Colon (tissue), 2 donors: ENCODE measurements around the gene KCNMB2.
"Not testable (repeated sequence)": the region's sequence is repeated elsewhere in the genome, so short reads cannot be mapped to it uniquely, and the experiment has no call there.

Experiments used
- FAIRE-seq: peaks from 2 replicates; lab custom pipeline; 2012; peaks lifted over from hg19 to GRCh38; lab: Jason Lieb, UNC
- donor health status: control.
- donor health status: control.

Gene KCNMB2

DNA sequence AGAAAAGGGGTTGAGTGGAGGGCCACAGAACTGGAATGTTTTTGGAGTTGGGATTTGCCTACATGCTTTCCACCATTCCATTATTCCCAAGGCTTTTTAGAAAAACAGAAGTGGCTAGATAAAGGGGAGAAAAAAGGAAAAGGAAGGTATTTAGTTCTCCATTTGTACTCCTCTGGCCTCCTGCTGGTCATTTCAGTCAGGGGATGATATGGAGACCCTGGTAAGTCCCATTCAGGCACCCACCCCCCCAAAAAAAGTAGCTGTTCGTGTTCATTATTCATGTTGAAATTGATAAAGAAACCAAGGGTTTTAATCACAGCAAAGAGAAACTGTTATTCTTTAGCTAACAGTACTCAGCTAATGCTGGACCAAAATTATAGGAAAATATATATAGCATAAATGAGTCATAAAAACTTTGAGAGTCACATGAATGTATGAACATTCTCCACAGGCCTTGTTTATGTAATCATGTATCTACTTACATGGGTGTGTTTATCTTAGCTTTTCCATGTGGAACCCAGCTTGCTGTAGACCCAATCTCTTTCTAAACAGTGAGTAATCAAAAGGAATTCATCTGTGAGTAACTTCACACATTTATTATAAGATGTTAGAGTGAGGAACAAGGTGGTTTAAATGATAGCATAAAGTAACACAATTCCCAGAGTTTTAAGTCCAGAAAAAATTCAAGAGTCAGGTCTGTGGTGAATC lies 167.2 kb downstream of the KCNMB2 start:
- no peak for FAIRE-seq

DNA sequence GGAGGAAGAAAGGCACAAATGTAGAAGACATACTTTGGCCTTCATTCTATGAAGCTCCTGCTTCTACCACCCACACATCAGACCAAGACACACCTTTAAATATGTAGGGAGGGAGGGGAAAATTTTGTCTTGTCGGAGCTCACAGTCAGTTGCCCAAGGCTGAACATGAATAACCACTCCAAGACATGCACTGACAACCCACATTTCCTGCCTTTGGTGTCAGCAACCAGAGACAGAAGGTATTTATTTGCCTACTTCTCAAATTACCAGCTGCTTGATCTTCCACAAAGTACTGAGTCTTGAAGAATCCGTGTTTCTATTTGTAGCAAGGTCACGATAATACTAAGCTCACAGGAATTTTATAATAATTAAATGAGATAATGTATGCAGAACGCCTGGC lies 169.7 kb downstream of the KCNMB2 start:
- FAIRE-seq, result no peak

DNA sequence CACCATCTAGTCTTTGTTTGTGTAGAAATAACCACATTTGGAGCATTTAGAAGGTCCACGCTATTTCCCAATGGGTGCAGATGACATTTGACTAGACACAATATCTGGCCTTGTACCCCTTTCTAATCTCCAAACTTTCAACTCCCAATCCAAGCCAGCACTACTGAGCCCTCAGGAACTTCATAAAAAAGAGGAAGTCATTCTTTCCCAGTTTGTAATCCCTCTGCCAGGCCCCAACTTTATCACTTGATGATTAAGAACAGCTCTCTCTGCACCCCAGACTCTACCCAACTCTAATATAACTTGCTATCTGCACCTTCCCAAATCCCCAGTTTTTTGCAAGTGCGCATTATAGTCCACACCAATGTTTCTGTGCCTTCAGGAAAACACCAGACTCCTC lies 170.2 kb downstream of the KCNMB2 start:
- no peak for FAIRE-seq

DNA sequence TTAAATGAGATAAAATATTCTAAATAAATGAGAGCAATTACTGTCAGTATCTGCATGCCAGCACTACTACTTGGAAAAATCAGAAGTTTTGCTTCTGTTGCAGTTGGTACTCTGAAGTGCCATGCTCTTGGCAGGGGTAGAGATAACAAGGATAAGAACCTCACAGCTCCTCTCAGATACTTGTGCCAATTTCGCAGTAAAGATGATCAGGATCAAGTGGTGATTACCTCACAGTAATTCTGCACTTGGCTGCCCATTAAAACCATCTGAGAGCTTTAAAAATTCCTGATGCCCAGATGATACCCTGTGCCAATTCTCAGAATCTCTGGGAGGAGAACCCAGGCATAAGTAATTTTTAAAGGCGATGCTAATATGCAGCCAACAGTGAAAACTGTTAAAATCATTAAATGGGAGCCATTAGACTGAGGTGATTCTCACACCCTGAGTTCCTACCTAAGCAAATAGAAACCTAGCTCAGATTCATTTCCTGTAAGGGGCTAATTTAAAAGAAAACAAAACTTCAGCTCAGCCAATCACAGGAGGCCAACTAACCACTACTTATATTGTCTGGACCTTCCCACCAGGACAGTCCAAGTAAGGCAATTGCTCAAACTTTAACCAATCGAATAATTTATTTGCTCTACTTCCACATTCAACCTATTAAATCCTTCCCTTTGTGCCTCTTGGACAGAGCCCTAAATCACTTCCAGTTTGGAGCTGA lies 171.2 kb downstream of the KCNMB2 start:
- FAIRE-seq, result no peak

DNA sequence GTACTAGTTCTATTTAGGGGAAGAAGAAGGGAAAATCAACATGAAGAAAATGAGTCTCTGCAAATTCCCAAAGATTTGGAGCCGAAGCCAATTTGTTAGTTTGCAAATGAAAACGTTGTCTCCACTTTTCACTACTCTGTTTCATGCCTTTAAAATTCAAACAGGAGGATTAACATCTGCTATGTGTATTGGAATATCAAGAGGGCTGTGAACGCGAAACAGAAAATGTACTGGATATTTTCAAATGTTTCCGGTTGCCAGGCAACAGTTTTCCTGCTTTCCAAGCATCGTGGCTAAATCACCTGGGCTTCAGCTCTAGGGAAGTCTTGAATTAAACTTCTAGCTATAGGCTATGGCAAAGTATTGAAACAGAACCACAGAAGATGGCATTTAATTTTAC lies 172.8 kb downstream of the KCNMB2 start:
- no peak for FAIRE-seq

DNA sequence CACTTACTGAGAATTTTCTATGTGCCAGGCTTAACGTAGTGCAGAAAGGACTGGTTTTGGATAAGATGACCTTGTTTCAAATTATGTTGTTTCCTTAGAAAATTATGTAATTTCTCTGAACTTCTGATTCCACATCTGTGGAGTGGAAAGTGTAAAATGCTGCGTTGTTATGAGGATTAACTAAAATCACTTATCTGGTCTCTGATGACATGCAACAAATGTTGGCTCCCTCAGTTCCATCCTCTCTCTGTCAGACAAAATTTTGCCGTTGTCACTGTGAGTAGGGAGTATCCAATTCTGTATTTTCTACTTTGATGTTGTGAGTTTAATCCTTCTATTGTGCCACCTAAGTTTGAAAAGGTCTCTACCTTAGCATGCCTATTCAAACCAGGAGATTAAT lies 175.5 kb downstream of the KCNMB2 start:
- no peak for FAIRE-seq

DNA sequence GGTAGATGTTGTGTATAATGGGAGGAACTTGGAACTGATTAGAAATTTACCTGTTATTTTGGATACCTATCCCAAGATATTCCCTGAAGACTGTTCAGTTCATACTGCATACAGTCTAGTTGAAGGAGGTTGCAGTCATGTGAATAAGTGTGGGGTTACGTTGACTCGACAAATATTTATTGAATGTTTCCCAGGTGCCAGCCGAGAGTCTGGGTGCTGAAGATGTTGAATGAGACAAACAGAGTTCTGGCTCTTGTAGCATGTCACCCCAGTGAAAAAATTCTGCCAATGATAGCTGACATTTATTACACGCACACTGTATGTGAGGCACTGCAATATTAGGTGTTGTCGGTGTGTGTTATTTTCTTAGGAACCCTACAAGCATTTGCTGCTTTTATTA lies 176.0 kb downstream of the KCNMB2 start:
- FAIRE-seq, result no peak

DNA sequence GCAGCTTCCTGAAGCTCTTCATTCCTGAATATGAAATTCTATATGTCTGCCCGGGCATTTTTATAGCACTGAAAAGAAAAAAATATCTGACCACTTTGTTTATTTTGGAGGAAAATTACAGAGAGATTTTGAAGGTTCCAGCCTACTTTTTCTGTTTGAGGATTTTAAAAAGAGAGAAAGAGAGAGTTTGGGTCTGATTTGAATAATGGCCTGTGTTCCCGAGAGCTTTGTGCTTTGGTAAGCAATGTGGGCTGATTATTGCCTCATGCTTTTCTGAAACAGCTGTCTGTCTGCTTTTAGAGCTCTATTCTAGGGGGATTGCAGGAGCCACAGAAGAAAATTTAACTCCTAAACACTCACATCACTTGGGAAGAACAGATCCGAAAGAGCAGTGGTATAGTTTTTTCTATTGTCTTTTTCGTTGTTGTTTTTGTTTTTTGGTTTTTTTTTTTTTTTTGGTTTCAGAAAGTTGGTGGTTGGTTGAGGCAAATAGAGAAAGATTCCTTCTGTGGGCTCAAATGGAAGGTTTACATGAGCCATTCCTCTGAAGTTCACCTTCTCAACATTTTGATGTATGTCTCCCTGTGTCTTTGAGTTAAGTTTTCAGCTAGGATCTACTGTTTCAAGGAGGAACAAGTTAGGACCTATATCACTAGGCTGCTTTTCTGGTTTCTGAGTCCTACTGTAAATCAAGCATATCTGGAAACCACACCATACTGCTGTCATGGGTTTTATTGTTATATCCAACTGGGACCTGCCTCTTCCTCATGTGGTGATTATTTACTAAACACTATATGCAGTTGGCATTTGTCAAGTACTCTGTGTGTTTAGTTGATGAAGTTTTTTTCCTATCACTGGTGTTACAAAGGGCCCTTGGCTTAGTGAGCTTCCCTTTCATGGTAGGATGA lies 178.9 kb downstream of the KCNMB2 start:
- FAIRE-seq, result no peak

DNA sequence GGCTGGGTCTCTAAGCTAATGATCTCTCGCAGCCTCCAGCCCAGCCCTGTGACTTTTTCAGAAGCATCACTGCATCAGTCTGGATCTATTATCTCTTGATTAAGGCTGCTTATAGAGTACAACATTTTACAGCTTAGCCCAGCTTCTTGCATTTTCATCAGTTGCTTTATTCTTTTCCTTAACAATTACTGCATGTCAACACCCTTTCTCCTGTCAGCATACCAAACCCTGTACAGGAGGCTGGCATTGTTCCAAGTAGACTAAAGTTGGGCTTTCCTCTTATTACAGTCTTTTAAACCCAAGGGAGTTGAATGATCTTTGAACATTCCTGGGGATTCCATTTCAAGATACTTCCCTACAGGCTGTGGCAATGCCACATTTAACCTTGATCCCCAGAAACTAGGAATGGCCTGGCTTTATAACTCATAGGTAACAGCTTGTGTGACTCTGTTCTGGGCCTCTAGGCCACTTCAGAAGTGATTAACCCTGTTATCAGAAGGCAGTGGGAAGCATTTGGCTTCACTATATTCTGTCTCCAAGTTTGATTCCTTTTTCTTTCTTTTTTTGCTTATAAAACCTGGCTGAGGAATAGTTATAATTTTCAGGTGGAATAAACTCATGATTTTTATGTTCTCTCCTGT lies 182.9 kb downstream of the KCNMB2 start:
- no peak for FAIRE-seq

DNA sequence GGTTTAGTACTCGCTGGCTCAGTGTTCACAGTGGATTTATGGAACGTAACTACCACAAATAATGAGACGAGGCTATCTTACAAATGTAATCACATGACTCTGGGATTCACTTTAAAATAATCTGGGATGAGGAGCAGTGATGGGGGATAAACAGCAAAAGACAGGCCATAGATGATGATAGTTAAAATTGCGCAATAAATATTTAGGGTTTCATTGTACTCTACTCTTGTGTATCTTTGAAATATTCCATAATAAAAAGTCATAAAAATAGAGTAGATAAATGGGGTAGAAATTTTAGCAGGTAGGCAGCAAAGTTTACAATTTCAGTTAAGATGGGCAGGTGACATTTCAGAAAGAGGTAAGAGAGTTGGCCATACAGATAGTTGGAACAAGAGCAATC lies 196.6 kb downstream of the KCNMB2 start:
- FAIRE-seq, result no peak

DNA sequence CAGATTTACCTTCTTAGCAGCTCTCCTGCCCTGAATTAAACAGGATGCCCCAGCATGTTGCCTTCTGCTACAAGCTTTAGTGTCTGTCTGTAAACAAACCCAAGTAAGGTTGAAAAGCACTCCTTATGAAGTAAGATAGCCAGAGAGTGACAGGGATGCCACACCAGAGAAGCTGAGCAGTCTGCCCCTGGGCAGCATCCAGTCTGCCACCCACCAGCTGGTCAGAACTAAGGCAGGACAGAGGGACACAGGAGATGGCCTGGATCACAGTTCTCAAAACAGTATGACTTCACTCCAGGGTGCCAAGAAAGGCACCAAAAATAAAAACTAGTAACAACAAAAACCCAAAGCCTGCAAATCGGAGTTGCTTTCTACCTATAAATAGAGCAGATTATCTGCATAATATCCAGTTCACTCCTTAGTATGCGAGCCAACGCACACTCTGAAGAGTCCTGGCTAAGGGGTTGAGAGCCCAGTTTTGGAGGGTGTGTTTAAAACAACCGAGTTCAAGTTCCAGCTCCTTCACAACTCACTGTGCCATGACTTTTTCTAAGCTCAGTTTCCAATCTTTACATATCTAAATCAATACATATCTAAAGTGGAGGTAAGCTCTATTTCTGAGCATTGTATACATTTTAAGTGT lies 198.9 kb downstream of the KCNMB2 start:
- no peak for FAIRE-seq

DNA sequence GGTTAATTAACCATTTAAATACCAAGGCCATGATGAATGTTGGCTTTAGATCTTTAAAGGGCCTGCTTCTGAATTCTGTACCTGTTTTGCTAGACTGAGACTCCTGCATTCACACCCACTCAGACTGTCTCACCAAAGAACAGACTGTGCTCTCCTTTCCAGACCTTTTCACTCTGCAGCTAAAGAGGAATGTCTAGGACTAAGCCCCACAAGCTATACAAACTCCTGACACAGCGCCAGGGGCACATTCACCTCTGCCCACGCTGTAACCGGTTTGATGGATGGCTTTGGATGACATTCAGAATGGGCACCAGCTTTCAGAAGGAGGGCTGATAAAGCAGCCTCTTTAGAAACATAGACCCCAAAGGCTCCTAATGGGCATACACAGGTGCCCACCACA lies 200.1 kb downstream of the KCNMB2 start:
- FAIRE-seq, result no peak

DNA sequence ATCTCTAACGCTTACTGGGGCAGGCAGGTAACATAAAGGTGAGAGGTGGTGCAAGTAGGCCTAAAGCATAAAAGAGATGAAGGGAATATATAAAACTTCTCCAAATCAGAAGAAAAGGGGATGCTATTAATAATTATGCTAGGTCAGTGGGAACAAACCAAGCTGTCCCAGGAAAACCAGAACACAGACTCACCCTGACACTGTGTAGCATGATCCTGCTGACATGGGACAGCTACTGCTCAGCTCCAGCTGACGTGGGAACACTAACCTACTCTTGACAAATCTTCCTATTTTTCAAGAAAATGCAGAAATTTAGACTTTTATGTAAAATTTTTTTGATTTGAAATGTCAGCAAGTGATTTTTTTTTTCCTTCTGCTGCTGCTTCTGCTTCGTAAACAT lies 203.5 kb downstream of the KCNMB2 start:
- no peak for FAIRE-seq

DNA sequence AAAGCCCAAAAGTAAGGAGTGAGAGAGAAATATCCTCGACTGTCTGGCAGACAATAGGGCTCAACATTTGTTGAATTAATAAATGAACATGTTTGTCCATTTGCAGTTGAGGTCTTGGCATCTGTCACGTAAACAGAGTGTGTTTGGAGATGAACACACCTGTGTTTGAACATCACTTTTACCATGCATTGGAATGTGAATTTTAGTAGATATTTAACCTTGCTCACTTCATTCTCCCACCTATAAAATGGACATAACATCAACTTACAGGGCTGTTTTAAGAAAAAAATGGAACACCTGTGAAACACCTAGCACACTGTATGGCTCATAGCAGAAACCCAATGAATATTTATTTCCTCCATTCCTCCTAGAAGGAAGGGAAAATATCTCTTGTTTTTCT lies 204.8 kb downstream of the KCNMB2 start:
- no peak for FAIRE-seq

DNA sequence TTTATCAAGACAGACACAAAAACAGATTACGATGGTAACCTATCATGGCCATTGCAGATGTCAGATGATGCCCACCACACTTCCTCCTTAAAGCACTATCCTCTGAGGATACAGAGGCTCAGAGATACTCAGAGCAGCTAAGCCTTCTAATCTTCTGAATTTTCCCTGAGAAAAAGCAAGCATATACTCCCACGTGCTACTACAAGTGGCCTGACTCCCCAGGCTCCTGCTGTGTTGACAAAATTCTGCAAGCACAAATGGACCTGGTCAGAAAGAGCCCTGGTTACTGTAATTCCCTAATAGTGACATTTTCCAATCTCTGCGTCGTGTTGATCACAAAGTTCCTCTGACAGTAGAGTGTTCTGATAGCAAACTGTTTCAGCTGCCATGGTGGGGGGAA lies 207.1 kb downstream of the KCNMB2 start:
- no peak for FAIRE-seq

DNA sequence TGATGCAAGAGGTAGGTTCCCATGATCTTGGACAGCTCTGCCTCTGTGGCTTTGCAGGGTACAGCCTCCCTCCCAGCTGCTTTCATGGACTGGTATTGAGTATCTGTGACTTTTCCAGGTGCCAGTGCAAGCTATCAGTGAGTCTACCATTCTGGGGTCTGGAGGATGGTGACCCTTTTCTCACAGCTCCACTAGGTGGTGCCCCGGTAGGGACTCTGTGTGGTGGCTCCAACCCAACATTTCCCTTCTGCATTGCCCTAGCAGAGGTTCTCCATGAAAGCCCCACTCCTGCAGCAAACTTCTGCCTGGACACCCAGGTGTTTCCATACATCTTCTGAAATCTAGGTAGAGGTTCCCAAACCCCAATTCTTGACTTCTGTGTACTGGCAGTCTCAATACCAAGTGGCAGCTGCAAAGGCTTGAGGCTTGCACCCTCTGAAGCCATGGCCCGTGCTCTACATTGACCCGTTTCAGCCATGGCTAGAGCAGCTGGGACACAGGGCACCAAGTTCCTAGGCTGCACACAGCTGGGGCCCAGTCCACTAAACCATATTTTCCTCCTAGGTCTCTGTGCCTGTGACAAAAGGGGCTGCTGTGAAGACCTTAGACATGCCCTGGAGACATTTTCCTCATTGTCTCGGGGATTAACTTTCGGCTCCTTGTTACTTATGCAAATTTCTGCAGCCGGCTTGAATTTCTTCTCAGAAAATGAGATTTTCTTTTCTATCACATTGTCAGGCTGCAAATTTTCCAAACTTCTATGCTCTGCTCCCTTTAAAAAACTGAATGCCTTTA lies 209.8 kb downstream of the KCNMB2 start:
- FAIRE-seq, result not testable (repeated sequence)

DNA sequence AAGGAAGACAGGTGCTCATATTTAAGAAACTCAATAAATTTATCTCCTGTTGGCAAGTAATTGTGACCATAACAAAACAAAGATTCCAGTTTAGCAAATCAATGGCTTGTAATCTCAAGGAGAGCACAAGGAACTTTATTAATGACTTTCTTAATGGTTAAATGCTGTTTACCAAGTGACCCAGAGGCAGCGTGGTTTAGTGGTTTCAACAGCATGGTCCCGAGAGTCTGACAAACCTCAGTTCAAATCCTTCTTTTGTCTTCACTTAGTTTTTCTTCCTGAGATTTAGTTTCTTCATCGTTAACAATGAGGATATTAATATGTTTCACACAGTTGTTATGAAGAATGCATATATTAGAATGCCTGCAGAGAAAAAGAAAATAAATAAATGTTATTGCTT lies 212.6 kb downstream of the KCNMB2 start:
- FAIRE-seq, result no peak

DNA sequence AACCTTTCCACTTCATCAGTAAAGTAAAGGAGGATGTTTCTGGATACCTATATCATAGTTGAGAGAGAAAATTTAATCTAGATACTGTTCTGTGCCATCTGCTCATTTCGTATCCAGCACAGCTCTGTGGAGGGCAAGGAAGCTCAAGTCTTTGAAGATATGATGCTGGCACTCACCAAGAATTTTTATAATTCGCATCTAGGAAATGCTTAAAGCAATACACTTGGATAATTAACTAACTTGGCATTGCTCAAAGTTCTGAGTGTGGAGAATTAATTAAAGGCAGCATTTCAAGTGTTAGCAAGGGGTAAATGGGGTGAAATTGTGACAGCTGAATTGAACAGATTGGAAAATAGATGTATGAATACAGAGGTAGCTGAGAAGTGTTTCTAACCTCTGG lies 213.2 kb downstream of the KCNMB2 start:
- no peak for FAIRE-seq

DNA sequence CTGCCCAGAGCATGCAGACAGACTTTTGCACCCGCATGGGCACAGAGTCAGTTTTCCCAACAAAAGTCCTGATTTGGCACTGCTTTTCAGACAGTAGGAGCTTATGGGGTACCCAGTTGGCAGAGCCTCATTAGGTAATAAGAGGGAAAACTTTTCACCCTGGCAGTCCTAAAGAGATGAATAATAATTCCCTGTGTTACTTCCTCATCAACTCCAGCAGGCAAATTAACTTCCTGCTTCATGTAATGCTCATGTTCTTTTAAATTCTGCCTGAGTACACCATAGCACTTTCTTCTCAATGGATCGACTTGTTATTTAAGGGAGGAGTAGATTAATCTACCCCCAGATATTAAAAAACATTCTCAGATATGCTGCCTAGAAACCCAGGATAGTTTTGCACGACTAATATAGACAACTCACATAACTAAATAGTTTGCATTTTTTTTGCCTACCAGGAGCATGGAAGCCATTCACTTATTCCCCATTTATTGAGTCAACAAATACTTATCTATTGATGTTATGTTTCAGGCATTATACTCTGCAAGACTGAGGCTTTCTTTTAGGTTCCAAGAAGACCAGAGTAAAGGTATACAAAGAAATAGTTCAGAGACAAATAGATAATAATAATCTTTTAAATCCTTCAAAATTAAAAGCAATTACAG lies 214.5 kb downstream of the KCNMB2 start:
- no peak for FAIRE-seq

DNA sequence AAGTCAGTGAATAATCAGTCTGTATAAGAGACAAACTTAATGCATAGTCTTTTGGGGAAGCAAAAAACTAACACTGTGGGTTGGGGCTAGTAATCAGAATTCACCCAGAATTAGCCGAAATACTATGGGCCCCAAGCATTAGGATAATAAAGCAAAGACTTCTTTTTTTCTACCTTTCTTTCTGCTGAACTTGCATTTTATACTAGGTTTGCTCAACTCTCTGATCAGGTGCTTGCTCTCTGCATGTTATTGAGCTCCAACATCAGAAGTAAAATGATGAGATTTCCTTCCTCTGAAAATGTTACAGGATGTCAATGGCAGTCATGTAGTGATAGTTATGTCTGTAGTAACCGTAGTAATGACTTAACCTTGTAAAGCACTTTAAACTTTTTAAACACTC lies 216.6 kb downstream of the KCNMB2 start:
- no peak for FAIRE-seq
